Lung (tissue), 12 donors: Measurements from ENCODE around the gene RRP1. TPM values are rescaled to one million over a fixed set of nuclear protein-coding genes. Genes with fewer than 3 reads are reported as not detected.
A peak's percentile ranks its signal among the peaks of the same experiment; 100 is the strongest.

Experiments
- ATAC-seq: fragments of 200-7000 bp; cut with Tn5 transposase; one replicate; pipeline ENCODE4 v1.9.1; 2020; ENCODE audit warnings: moderate number of reproducible peaks; ENCODE audit not compliant: insufficient read depth, low FRiP score
- DNase-seq, 3 donors: peaks; one replicate each; pipeline ENCODE4 v3.0.0-alpha.2; 2013 to 2017
- H3K27ac ChIP-seq, 2 donors: one replicate each; pipeline ENCODE4 v1.5.1; 2013; ENCODE audit warnings: mild to moderate bottlenecking in 2 of 2, moderate library complexity in 2 of 2, control low read depth in 1 of 2, inconsistent platforms in 1 of 2, low read depth in 1 of 2, low read length in 1 of 2
- H3K27me3 ChIP-seq, 3 donors: one replicate each; pipeline ENCODE4 v1.5.1; 2013; ENCODE audit warnings: low read length in 2 of 3; ENCODE audit not compliant: control insufficient read depth in 3 of 3, insufficient read depth in 3 of 3
- H3K36me3 ChIP-seq, 4 donors: one replicate each; pipeline ENCODE4 v1.5.1; 2013; ENCODE audit warnings: low read length in 4 of 4, mild to moderate bottlenecking in 1 of 4, moderate library complexity in 1 of 4; ENCODE audit not compliant: control insufficient read depth in 4 of 4, insufficient read depth in 4 of 4
- H3K4me1 ChIP-seq, 5 donors: one replicate each; pipeline ENCODE4 v1.5.1; 2013; ENCODE audit warnings: low read length in 5 of 5, mild to moderate bottlenecking in 2 of 5, moderate library complexity in 1 of 5; ENCODE audit not compliant: control insufficient read depth in 5 of 5, insufficient read depth in 5 of 5
- H3K4me3 ChIP-seq: one replicate; pipeline ENCODE4 v1.5.1; 2013; ENCODE audit warnings: mild to moderate bottlenecking, control low read depth, moderate library complexity
- H3K9ac ChIP-seq, 2 donors: one replicate each; pipeline ENCODE4 v1.5.1; 2013; ENCODE audit warnings: low read length in 2 of 2, control low read depth in 1 of 2; ENCODE audit not compliant: insufficient read depth in 1 of 2
- H3K9me3 ChIP-seq, 4 donors: one replicate each; pipeline ENCODE4 v1.5.1; 2013; ENCODE audit warnings: low read length in 3 of 4, mild to moderate bottlenecking in 1 of 4, moderate library complexity in 1 of 4; ENCODE audit not compliant: control insufficient read depth in 4 of 4, insufficient read depth in 3 of 4
- WGBS, 2 donors: extraction: QIAGEN DNeasy Blood & Tissue Kit; methylation state at CpG; one replicate each; pipeline ENCODE4 v1.1.7; 2013; 5-methylcytosine and 5-hydroxymethylcytosine counted together
- polyA plus RNA-seq, 2 donors: library from polyadenylated mRNA; stranded (reverse); fragments of 200-250 nt; gene quantifications; one replicate each; pipeline ENCODE4 v1.2.1, GENCODE V29; 2013
- total RNA-seq, 2 donors: library from RNA; depleted of rRNA in 1 of 2; stranded (reverse); fragments of >200 nt in 1 of 2; gene quantifications; one replicate each; pipeline ENCODE4 v1.2.1, GENCODE V29; 2014 to 2021
- TF ChIP-seq, protein P1 (sequence below): IDR thresholded peaks from 2 replicates; pipeline ENCODE4 v1.5.1; 2012; ENCODE audit warnings: mild to moderate bottlenecking; ENCODE audit errors: control extremely low read depth, extremely low read depth
- donor health status: control.
- donor health status: control.
- donor health status: Bipolar disorder and iron deficiency.
- donor health status: healthy.
- donor health status: DM: yes; HTN: yes; CAD: no.

Gene RRP1
- total and polyA plus RNA-seq, 4 donors: 15.8 to 26.7 (median 19.5) TPM

DNA sequence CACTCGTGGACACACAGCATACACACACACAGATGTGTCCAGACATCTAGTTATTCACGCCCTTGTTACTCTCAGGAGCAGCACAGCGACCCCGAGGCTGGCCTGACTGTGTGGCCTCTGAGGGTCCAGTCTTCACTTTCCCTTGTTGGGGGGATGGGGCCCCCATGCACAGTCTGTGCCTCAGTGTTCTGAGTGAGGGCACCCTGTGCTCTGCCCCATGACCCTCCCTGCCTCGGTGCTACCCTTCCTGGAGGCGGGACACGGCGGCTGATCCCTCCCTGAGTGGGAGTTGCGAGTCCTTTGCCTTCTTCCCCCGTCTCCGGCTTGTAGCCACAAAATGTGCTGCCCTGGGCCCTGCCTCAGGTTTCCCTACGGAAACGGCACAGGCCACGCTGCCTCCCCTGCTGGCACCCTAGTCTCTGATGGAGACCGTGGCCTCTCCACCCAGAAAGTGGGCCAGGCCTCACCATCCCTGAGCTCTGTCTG lies 21.8 kb upstream of the RRP1 start:
- Histone ChIP-seq H3K27ac (peak overlapping the region in 1 of 2 donors; percentile 46), H3K9ac (no peak overlapping the region)

DNA sequence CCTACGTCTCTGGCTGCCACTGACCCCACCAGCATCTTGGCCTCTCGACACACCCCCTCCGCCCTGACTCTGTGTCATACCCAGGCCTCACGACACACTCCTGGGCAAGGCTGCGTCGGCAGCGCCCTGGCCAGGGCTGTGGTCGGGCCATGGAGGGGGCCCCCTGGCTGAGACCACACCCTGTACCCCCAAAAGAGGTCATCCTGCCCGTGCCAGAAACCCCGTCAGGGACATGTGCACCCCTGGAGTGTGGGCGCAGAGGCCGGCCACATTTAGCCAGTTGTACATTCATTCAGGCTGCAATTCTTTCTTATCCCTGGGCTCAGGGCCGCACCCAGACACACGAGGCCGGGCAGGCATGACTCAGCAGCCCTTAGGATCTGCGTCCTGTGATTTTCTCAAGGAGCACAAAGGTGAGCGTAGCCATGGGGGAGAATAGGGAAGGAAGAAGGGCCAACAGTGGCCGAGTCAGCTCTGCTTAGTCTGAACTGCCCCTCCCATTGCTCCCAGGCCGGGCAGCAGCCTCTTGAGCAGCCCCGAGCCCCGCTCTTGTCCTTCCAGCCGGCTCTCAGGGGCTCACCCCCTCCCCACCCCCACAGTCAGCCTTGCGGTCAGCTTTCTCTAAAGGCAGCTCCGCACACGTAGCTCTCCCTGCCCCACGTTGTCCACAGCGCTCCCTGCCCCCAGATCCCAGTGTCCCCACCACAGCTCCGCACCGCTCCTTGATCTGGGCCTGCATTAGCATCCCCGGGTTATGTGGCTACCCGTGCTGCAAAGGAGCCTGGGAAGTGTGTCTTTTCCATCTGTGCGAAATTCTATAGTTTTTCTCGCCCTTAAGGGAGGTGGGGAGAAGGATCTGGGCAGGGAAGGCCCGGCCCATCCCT lies 21.2 kb upstream of the RRP1 start:
- no peaks in the 10 kb centered on the region for H3K9me3 ChIP-seq
- H3K4me3 ChIP-seq: no peak overlapping the region
- ATAC-seq: peak; percentile 76
- no peaks in the 10 kb centered on the region for H3K27me3 ChIP-seq
- TF ChIP-seq, protein P1, sequence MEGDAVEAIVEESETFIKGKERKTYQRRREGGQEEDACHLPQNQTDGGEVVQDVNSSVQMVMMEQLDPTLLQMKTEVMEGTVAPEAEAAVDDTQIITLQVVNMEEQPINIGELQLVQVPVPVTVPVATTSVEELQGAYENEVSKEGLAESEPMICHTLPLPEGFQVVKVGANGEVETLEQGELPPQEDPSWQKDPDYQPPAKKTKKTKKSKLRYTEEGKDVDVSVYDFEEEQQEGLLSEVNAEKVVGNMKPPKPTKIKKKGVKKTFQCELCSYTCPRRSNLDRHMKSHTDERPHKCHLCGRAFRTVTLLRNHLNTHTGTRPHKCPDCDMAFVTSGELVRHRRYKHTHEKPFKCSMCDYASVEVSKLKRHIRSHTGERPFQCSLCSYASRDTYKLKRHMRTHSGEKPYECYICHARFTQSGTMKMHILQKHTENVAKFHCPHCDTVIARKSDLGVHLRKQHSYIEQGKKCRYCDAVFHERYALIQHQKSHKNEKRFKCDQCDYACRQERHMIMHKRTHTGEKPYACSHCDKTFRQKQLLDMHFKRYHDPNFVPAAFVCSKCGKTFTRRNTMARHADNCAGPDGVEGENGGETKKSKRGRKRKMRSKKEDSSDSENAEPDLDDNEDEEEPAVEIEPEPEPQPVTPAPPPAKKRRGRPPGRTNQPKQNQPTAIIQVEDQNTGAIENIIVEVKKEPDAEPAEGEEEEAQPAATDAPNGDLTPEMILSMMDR: no peak
- peaks cover 0 to 7% (median 0%) of the 10 kb centered on the region in 5 donors for H3K4me1 ChIP-seq
- H3K27ac ChIP-seq: peak overlapping the region in 1 of 2 donors; percentile 46
- H3K36me3 ChIP-seq: peaks cover 0 to 4% (median 3%) of the 10 kb centered on the region in 4 donors
- WGBS, 2 donors: 57 to 63% methylated on average over 29 to 34 of the region's 34 CpGs
- no peak overlapping the region for H3K9ac ChIP-seq
- peak in 1 of 3 donors; percentile 25 for DNase-seq

More for the DNA sequence above, 21.8 kb upstream of the RRP1 start:
- TF ChIP-seq, protein P1: no peak
- H3K4me3 ChIP-seq: no peak overlapping the region
- peaks cover 0 to 7% (median 0%) of the 10 kb centered on the region in 5 donors for H3K4me1 ChIP-seq
- DNase-seq (no peak), ATAC-seq (no peak)
- peaks cover 0 to 6% (median 0%) of the 10 kb centered on the region in 4 donors for H3K36me3 ChIP-seq
- 84 to 87% methylated on average over 15 of the region's 15 CpGs for whole genome bisulfite sequencing, 2 donors
- no peaks in the 10 kb centered on the region for H3K9me3 ChIP-seq
- no peaks in the 10 kb centered on the region for H3K27me3 ChIP-seq

DNA sequence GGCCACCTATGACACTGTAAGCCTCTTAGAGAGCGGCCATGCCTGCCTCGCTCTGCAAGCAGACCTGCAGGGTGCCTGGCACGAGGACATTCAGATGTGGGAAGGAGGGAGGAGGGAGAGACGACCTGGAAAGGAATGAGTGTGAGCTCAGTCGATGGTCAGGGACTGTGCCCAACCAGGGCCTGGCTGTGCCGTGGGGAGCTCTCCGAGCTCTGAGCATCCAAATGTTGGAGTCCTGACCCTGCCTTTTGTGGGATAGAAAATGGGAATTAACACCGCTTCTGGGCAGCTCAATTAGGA lies 20.6 kb upstream of the RRP1 start:
- 71 to 77% methylated on average over 7 to 8 of the region's 8 CpGs for WGBS, 2 donors
- peaks cover 0 to 7% (median 0%) of the 10 kb centered on the region in 5 donors for H3K4me1 ChIP-seq
- no peak for ATAC-seq

More for the DNA sequence above, 20.6 kb upstream of the RRP1 start:
- Histone ChIP-seq H3K27me3 (no peaks in the 10 kb centered on the region), H3K27ac (peak overlapping the region in 1 of 2 donors; percentile 46), H3K4me3 (no peak overlapping the region), H3K9me3 (no peaks in the 10 kb centered on the region), H3K36me3 (peaks cover 0 to 8% (median 5%) of the 10 kb centered on the region in 4 donors), H3K9ac (no peak overlapping the region)
- no peak for DNase-seq
- TF ChIP-seq, protein P1: no peak
